Hypothalamus (tissue), 51 donors: Measurements from ENCODE around the gene ZFR.
A peak's percentile ranks its signal among the peaks of the same experiment; 100 is the strongest.
"Not testable (repeated sequence)": the region's sequence is repeated elsewhere in the genome, so short reads cannot be mapped to it uniquely, and the experiment has no call there.

Experiments used
- DNase-seq, 51 donors: peaks; one replicate each; lab custom pipeline; 2025; lab: John Stamatoyannopoulos, UW

The ZFR gene

GRCh38 chr5:32453916-32454315, 9.4 kb upstream of the ZFR start:
- DNase-seq: no peak

DNA sequence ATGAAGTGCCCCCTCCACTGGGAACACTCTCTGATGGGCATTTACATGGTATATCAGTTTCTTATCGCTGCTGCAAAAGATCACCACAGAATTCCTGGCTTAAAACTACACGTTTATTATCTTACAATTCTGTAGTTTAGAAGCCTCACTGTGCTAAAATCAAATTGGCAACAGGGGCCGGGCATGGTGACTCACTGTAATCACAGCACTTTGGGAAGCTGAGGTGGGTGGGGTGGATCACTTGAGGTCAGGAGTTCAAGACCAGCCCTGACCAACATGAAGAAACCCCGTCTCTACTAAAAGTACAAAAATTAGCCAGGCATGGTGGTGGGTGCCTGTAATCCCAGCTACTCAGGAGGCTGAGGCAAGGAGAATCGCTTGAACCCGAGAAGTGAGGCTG, 7.8 kb upstream of the ZFR start:
- DNase-seq: not testable (repeated sequence)

GRCh38 chr5:32450952-32451351, 6.4 kb upstream of the ZFR start:
- DNase-seq: no peak

- DNase-seq: no peak
Measured at GRCh38 chr5:32449262-32449661, 4.7 kb upstream of the ZFR start.

DNA sequence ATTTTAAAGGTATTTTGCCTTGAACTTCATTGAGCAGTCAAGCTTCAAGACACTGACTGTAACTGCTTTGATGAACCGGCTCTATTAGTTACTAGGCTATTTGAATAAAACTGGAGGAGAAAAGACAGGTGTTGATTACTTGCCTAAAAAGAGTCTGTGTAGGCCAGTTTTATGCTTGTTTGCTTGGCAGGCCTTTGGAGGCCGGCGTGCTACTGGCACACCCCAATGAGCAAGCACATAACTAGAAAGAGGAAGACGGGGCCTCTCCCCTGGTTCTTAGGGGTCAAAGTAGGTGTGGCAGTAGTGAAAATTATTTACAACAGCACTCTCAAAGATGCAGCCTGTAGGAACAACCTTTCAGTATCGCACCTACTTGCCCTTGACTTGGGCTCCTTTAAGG, 2.1 kb upstream of the ZFR start:
- DNase-seq: no peak

DNA sequence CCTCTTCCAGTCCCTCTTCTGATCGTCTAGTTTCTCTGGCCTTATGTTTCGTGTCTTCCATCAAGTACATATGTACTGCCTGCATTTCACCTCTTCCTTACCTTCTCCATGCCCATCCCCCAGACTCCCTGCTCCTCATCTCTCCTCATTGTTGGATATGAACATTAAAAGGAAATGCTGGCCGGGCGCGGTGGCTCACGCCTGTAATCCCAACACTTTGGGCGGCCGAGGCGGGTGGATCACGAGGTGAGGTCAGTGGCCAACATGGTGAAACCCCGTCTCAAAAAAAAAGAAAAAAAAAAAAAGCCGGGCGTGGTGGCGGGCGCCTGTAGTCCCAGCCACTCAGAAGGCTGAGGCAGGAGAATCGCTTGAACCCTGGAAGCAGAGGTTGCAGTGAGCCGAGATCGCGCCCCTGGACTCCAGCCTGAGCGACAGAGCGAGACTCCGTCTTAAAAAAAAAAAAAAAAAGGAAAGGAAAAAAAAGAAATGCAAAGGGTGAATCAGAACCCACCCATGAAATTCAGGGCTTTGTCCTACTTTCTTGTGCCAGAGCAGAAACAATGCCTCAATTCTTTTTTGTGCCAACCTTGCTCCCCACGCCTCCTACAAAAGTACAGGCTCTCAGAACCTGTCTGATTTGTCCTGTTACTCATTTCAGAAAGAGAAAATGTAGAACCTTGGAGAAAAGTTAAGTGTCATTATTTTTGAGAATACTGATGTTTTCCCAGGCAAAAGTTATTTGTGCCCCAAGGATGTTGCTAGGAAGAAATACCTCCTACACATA, 1.5 kb upstream of the ZFR start:
- peak in 1 of 51 donors; percentile 35 for DNase-seq

- peak in 2 of 51 donors; percentile 10 to 36 for DNase-seq
Measured at GRCh38 chr5:32445287-32445758, 783 bp upstream of the ZFR start.

- peak in 42 of 51 donors; percentile 7 to 79 (median 52) for DNase-seq
Measured at GRCh38 chr5:32443541-32444430, 754 bp downstream of the ZFR start.

DNA sequence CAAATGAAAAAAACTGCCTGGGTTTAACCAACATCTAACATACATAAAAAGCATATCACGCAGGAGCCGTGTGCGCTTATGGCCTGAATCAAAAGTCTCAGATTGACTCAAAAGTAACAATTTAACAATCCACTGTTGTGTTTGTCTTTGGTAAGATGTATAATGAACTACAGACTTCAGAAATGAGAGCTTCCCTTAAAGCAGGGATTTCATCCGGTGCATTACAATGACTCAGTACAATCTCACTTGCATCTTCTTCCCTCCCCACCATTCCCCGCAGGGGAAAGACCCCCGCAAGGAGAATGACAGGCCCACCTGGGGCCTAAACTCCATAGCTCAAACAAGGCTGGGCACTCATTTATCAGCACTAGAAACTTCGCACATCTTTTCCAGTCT, 1.4 kb downstream of the ZFR start:
- DNase-seq: peak in 3 of 51 donors; percentile 18 to 34 (median 21)

- DNase-seq: no peak
Measured at GRCh38 chr5:32439086-32439642, 5.4 kb downstream of the ZFR start.

GRCh38 chr5:32436553-32437242, 7.8 kb downstream of the ZFR start:
- no peak for DNase-seq

DNA sequence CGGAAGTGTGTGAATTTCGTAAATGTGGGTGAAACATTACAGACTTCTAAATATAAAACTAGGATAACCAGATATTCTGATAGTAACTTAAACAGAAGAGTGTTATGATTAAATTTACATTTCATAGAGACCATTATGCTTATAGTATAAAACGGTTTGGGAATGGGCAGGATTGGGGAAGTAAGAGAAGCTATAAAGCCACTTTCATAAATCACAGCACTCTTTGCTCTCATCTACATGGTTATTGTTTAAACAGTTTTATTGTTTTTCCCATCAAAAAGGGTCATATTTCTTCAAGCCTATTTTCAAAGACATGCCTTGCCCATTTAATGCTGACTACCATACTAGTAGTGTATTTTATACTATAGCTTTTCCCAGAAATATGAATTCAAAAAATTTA, 9.2 kb downstream of the ZFR start:
- no peak for DNase-seq

DNA sequence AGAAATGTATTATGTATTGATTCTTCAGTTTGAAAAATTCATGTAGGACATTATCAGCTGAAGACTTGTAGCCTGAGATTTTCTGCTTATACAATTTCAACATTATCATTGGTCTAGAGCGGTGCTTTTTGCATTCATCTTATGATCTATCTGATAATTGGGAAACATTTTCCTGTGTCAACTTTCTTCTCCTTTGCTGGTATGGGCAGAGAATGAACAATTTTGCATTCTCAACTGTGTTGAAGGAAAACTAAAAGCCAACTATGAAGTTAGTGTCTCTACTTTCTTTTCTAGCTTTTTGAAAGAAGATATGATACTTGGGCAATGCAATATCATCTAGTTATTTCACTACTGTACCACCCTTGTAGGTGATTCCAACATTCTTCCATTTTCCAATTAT, 10.3 kb downstream of the ZFR start:
- DNase-seq: no peak

- DNase-seq: no peak
Measured at GRCh38 chr5:32432633-32433032, 11.9 kb downstream of the ZFR start.

- DNase-seq: not testable (repeated sequence)
Measured at GRCh38 chr5:32430825-32431224, 13.7 kb downstream of the ZFR start.

DNA sequence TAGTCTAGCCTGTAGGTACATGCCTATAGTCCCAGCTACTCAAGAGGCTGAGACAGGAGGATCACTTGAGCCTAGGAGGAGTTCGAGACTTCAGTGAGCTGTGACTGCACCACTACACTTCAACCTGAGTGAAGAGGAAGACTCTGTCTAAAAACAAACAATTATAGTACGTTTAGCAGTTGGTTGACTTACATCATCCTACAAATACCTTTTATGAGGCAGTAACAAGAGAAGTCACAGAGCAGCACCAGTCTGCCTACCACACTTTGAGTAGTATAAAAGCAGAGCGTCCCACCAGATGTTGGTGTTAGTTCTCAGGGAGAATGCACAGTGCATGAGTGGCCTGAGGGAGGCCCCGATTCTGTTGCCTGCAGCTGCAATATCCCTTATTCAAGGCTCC, 16.1 kb downstream of the ZFR start:
- no peak for DNase-seq

GRCh38 chr5:32426440-32427151, 17.9 kb downstream of the ZFR start:
- no peak for DNase-seq

DNA sequence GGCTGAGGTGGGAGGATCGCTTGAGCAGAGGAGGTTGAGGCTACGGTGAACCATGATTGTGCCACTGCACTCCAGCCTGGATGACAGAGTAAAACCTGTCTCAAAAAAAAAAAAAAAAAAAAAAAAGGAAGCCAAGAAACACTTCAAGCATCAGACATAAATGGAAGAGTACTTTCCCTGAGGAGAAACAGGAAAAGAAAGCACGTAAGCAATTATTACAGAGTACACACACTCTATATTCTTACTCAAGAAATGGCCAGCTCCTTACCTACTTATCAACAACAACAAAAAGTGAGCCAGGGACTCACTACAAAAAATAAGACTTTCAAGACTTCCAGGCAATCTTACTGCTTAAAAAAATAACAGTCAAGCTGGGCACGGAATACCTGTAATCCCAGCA, 21.8 kb downstream of the ZFR start:
- no peak for DNase-seq

DNA sequence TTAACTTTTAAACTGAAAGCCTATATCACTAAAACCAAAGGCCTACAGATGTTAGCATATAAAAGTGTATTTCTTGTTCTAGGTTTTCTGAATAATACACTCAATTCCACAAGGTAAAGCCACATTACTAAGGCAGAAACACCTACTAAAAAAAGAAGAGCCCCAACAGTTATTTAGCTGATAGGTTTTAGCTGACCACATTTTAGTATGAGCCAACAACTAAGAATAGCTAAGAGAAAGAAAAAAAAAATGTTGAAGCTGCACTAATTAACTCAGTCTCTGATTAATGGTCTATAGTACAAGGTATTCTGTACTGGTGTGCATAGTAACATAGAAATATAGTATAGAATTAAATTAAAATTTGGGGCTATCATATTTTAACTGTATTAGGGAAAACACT, 23.5 kb downstream of the ZFR start:
- no peak for DNase-seq

- DNase-seq: no peak
Measured at GRCh38 chr5:32420506-32420905, 24.0 kb downstream of the ZFR start.
